H9 (cell line): ENCODE results near the gene ITGBL1. TPM values are rescaled to one million over a fixed set of nuclear protein-coding genes. Genes with fewer than 3 reads are reported as not detected.

Experiments used
- DNase-seq: peaks from one replicate; pipeline ENCODE4 v3.0.0-alpha.2; 2017
- H2AFZ ChIP-seq: one replicate; pipeline ENCODE4 v1.6.1; 2013; ENCODE audit warnings: mild to moderate bottlenecking, low read length, control low read depth, moderate library complexity
- H2AK5ac ChIP-seq: 2 replicates; pipeline ENCODE4 v1.6.1; 2013; ENCODE audit warnings: low read length, control low read depth, mixed read lengths; ENCODE audit not compliant: insufficient read length
- H2BK120ac ChIP-seq: one replicate; pipeline ENCODE4 v1.6.1; 2013; ENCODE audit warnings: low read depth, mild to moderate bottlenecking, low read length, control low read depth, inconsistent platforms; ENCODE audit not compliant: poor library complexity, severe bottlenecking
- H2BK12ac ChIP-seq: 2 replicates; pipeline ENCODE4 v1.6.1; 2013; ENCODE audit warnings: low read length, control low read depth, mixed read lengths, low read depth; ENCODE audit not compliant: insufficient read length
- H2BK15ac ChIP-seq: 2 replicates; pipeline ENCODE4 v1.6.1; 2013; ENCODE audit warnings: low read depth, low read length, control low read depth
- H2BK20ac ChIP-seq: one replicate; pipeline ENCODE4 v1.6.1; 2013; ENCODE audit warnings: low read depth, mild to moderate bottlenecking, low read length, control low read depth, inconsistent platforms; ENCODE audit not compliant: poor library complexity, severe bottlenecking
- H2BK5ac ChIP-seq: 2 replicates; pipeline ENCODE4 v1.6.1; 2013; ENCODE audit warnings: low read length, control low read depth, mixed read lengths; ENCODE audit not compliant: insufficient read length
- H3K14ac ChIP-seq: 2 replicates; pipeline ENCODE4 v1.6.1; 2013; ENCODE audit warnings: low read length, control low read depth; ENCODE audit not compliant: insufficient read depth
- H3K18ac ChIP-seq: 2 replicates; pipeline ENCODE4 v1.6.1; 2013; ENCODE audit warnings: low read depth, mild to moderate bottlenecking, mixed read lengths, low read length, control low read depth; ENCODE audit not compliant: insufficient read length
- H3K23ac ChIP-seq: 2 replicates; pipeline ENCODE4 v1.6.1; 2013; ENCODE audit warnings: low read length, control low read depth, mixed read lengths, low read depth; ENCODE audit not compliant: insufficient read length
- H3K23me2 ChIP-seq: 2 replicates; pipeline ENCODE4 v1.6.1; 2013; ENCODE audit warnings: low read depth, mild to moderate bottlenecking, mixed read lengths, low read length, control low read depth; ENCODE audit not compliant: insufficient read length, poor library complexity, severe bottlenecking
- H3K27ac ChIP-seq: 2 replicates; pipeline ENCODE4 v1.5.1; 2013; ENCODE audit warnings: low read length, control low read depth, mixed read lengths, low read depth; ENCODE audit not compliant: insufficient read length
- H3K27me3 ChIP-seq: 2 replicates; pipeline ENCODE4 v1.6.1; 2013; ENCODE audit warnings: low read length, control low read depth, inconsistent platforms; ENCODE audit not compliant: insufficient read depth
- H3K4ac ChIP-seq: 2 replicates; pipeline ENCODE4 v1.6.1; 2013; ENCODE audit warnings: low read depth, mild to moderate bottlenecking, control low read depth, inconsistent platforms, low read length, moderate library complexity
- H3K4me1 ChIP-seq: 2 replicates; pipeline ENCODE4 v1.6.1; 2013; ENCODE audit warnings: low read length, control low read depth, inconsistent platforms; ENCODE audit not compliant: insufficient read depth
- H3K4me2 ChIP-seq: 2 replicates; pipeline ENCODE4 v1.6.1; 2013; ENCODE audit warnings: low read length, control low read depth, mixed read lengths; ENCODE audit not compliant: insufficient read length, insufficient read depth
- H3K56ac ChIP-seq: 2 replicates; pipeline ENCODE4 v1.6.1; 2013; ENCODE audit warnings: low read depth, mild to moderate bottlenecking, mixed read lengths, low read length, control low read depth; ENCODE audit not compliant: insufficient read length
- H3K79me1 ChIP-seq: 2 replicates; pipeline ENCODE4 v1.6.1; 2013; ENCODE audit warnings: low read depth, mild to moderate bottlenecking, moderate library complexity, low read length, control low read depth, inconsistent platforms; ENCODE audit not compliant: insufficient read depth, poor library complexity, severe bottlenecking
- H3K79me2 ChIP-seq: 2 replicates; pipeline ENCODE4 v1.6.1; 2013; ENCODE audit warnings: low read length, control low read depth, inconsistent platforms; ENCODE audit not compliant: insufficient read depth
- H3K9ac ChIP-seq: 2 replicates; pipeline ENCODE4 v1.6.1; 2013; ENCODE audit warnings: low read length, control low read depth, mixed read lengths; ENCODE audit not compliant: insufficient read length; ENCODE audit errors: extremely low read depth
- H3K9me3 ChIP-seq: one replicate; pipeline ENCODE4 v1.6.1; 2013; ENCODE audit warnings: low read depth, low read length, inconsistent platforms; ENCODE audit not compliant: control insufficient read depth
- H3T11ph ChIP-seq: one replicate; pipeline ENCODE4 v1.6.1; 2013; ENCODE audit warnings: mild to moderate bottlenecking, low read length, control low read depth, inconsistent platforms
- H4K20me1 ChIP-seq: one replicate; pipeline ENCODE4 v1.6.1; 2013; ENCODE audit not compliant: control insufficient read depth, insufficient read length, insufficient read depth
- H4K5ac ChIP-seq: 2 replicates; pipeline ENCODE4 v1.6.1; 2013; ENCODE audit warnings: low read depth, mild to moderate bottlenecking, mixed read lengths, low read length, control low read depth; ENCODE audit not compliant: insufficient read length
- H4K8ac ChIP-seq: replicated peaks from 2 replicates; pipeline ENCODE4 v1.6.1; 2013; ENCODE audit warnings: low read length, control low read depth, mixed read lengths, low read depth; ENCODE audit not compliant: insufficient read length
- H4K91ac ChIP-seq: 2 replicates; pipeline ENCODE4 v1.6.1; 2013; ENCODE audit warnings: low read depth, mild to moderate bottlenecking, moderate library complexity, mixed read lengths, low read length, control low read depth; ENCODE audit not compliant: insufficient read length
- H3K27ac Mint-ChIP-seq, 3 experiments: 2 replicates in 2 of 3; 3 replicates in 1 of 3; pipeline ENCODE4 v1.8.0; 2020 to 2021; ENCODE audit warnings: mixed read lengths in 3 of 3, mild to moderate bottlenecking in 1 of 3, moderate library complexity in 1 of 3
- H3K27me3 Mint-ChIP-seq: 2 replicates; pipeline ENCODE4 v1.8.0; 2021; ENCODE audit warnings: low read depth, mild to moderate bottlenecking, moderate library complexity, mixed read lengths
- H3K36me3 Mint-ChIP-seq, 3 experiments: 2 replicates in 2 of 3; 3 replicates in 1 of 3; pipeline ENCODE4 v1.8.0; 2020 to 2021; ENCODE audit warnings: low read depth in 3 of 3, mixed read lengths in 3 of 3; ENCODE audit not compliant: insufficient read depth in 1 of 3
- H3K4me1 Mint-ChIP-seq, 2 experiments: 2 replicates each; pipeline ENCODE4 v1.8.0; 2020; ENCODE audit warnings: mixed read lengths in 2 of 2
- H3K4me3 Mint-ChIP-seq, 2 experiments: 2 replicates in 1 of 2; 3 replicates in 1 of 2; pipeline ENCODE4 v1.8.0; 2020 to 2021; ENCODE audit warnings: mild to moderate bottlenecking in 2 of 2, mixed read lengths in 2 of 2, moderate library complexity in 1 of 2
- H3K9me3 Mint-ChIP-seq, 2 experiments: 2 replicates in 1 of 2; 3 replicates in 1 of 2; pipeline ENCODE4 v1.8.0; 2020; ENCODE audit warnings: mild to moderate bottlenecking in 2 of 2, mixed read lengths in 2 of 2, moderate library complexity in 1 of 2
- WGBS: extraction: QIAGEN DNeasy Blood & Tissue Kit; methylation state at CpG from one replicate; pipeline ENCODE4 v1.1.7; 2013; ENCODE audit warnings: missing lambda C conversion rate, low lambda C conversion rate, mixed read lengths; ENCODE audit not compliant: insufficient read length; ENCODE audit errors: extremely low coverage; 5-methylcytosine and 5-hydroxymethylcytosine counted together
- total RNA-seq: library from RNA; stranded (reverse); gene quantifications from 2 replicates; pipeline ENCODE4 v1.2.1, GENCODE V29; 2021
- TF ChIP-seq, protein P1 (sequence below): fragments of 200-600 bp; sonication (generic); conservative IDR thresholded peaks from 3 replicates; pipeline ENCODE4 v1.8.0; 2021; ENCODE audit warnings: antibody characterized with exemption, mild to moderate bottlenecking

ITGBL1 gene
- total RNA-seq, 1 experiment from 2014 or later: not detected

DNA sequence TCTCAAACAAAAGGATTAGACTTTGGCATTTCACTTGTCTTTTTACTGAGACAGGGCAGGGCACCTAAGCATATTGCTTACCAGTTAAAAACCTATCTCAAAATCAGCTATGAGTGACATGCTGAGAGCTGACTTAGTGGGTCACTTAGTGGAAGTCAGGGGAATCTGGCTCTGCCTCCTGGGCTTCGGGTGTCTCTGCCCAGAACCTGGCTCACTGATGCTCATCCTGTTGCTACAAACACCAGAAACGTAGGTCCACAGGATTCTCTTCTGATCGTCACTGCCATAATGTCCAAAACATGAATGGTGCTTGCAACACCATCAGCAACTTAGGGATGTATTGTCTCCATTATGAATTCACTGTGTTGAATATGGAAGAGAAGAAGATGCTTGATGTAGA lies 276.1 kb downstream of the ITGBL1 start:
- Histone ChIP-seq H3K23me2 (no peaks in the 10 kb centered on the region), H3K23ac (no peak overlapping the region), H3K79me1 (no peaks in the 10 kb centered on the region), H3K27me3 (no peaks in the 10 kb centered on the region), H3K4ac (no peak overlapping the region), H2BK12ac (no peak overlapping the region), H4K8ac (no peak overlapping the region), H3K27ac (no peak overlapping the region), H4K91ac (no peak overlapping the region), H2BK15ac (no peak overlapping the region), H3K4me2 (no peak overlapping the region), H2AK5ac (no peak overlapping the region), H2BK120ac (no peak overlapping the region), H3T11ph (no peak overlapping the region), H3K18ac (no peak overlapping the region), H4K5ac (no peak overlapping the region), H2BK5ac (no peak overlapping the region), H3K79me2 (no peaks in the 10 kb centered on the region), H4K20me1 (no peaks in the 10 kb centered on the region), H3K14ac (no peak overlapping the region), H3K9me3 (no peaks in the 10 kb centered on the region), H3K4me1 (no peaks in the 10 kb centered on the region), H2AFZ (no peak overlapping the region), H2BK20ac (no peak overlapping the region), H3K56ac (no peak overlapping the region), H3K9ac (no peak overlapping the region)
- no peak for DNase-seq
- TF ChIP-seq, protein P1, sequence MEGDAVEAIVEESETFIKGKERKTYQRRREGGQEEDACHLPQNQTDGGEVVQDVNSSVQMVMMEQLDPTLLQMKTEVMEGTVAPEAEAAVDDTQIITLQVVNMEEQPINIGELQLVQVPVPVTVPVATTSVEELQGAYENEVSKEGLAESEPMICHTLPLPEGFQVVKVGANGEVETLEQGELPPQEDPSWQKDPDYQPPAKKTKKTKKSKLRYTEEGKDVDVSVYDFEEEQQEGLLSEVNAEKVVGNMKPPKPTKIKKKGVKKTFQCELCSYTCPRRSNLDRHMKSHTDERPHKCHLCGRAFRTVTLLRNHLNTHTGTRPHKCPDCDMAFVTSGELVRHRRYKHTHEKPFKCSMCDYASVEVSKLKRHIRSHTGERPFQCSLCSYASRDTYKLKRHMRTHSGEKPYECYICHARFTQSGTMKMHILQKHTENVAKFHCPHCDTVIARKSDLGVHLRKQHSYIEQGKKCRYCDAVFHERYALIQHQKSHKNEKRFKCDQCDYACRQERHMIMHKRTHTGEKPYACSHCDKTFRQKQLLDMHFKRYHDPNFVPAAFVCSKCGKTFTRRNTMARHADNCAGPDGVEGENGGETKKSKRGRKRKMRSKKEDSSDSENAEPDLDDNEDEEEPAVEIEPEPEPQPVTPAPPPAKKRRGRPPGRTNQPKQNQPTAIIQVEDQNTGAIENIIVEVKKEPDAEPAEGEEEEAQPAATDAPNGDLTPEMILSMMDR: no peak
- Mint-ChIP-seq H3K4me3 (no peak overlapping the region), H3K27ac (no peak overlapping the region), H3K27me3 (peaks cover 2% of the 10 kb centered on the region; the same call in 1 of the 2 replicates), H3K9me3 (no peaks in the 10 kb centered on the region; a peak in 2 of 5 replicates), H3K36me3 (no peaks in the 10 kb centered on the region), H3K4me1 (no peaks in the 10 kb centered on the region)
- no CpG with 5 or more reads among the region's 3 CpGs for WGBS
